Measurements from ENCODE around the gene PADI4. TPM values are rescaled to one million over a fixed set of nuclear protein-coding genes. Genes with fewer than 3 reads are reported as not detected.

The PADI4 gene
- total RNA-seq, 1 experiment from 2014 or later, result 0.26 TPM

DNA sequence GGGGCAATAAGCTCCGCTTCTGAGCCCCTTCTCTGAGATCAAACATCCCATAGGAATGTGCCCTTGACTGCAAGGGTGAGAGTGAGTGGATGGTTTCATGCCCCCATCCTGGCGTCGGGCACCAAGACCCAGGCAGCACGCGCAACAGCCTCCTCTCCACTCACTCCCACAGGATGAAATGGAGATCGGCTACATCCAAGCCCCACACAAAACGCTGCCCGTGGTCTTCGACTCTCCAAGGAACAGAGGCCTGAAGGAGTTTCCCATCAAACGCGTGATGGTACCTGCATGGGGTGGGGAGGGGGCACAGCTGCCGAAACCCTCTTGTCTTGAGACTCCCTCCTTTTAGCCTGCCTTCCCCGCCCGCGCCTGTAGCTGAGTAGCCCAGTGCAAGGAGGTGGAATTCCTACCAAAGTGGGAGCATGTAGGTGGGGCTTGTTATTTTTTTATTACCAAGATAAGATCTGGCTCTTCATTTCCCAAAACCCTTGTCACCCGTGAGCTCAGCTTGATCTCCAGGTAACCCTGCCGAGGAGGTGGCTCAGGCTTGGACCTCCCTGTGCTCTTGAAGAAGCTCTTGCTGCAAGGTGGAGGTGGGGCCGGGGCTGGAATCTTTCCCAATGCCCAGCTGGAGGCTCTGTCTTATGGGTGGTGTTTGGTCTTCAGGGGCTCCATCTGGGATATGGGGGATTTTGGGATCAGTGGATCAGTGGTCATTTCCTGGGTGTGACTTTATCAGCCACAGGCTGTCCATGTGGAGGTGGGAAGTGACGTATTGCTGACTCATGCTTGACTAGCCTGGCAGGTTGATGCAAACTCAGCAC lies 40.0 kb downstream of the PADI4 start:
- Mint-ChIP-seq H3K9me3 (peaks cover 14% of the 10 kb centered on the region), H3K27ac (no peak overlapping the region; the same call in 1 of the 2 replicates), H3K36me3 (peaks cover 7% of the 10 kb centered on the region; the same call in 1 of the 2 replicates), H3K27me3 (ENCODE audit: low read depth) (peaks cover 3% of the 10 kb centered on the region; the same call in 1 of the 2 replicates), H3K4me1 (peaks cover 4% of the 10 kb centered on the region; the same call in 1 of the 2 replicates), H3K4me3 (no peak overlapping the region)
- TF ChIP-seq SP1 (CRISPR knock-in tag; conservative IDR thresholded peaks at IDR 0.05) (no peak), JAZF1 (CRISPR knock-in tag; IDR thresholded peaks at IDR 0.05) (no peak), SMAD3 (CRISPR knock-in tag; IDR thresholded peaks at IDR 0.05; ENCODE audit: borderline replicate concordance) (no peak), OVOL2 (CRISPR knock-in tag; IDR thresholded peaks at IDR 0.05; ENCODE audit: borderline replicate concordance) (no peak), KAT7 (CRISPR knock-in tag; IDR thresholded peaks at IDR 0.05; ENCODE audit: borderline replicate concordance) (no peak), ZBTB21 (CRISPR knock-in tag; IDR thresholded peaks at IDR 0.05; ENCODE audit: borderline replicate concordance) (no peak), MYBL2 (CRISPR knock-in tag; IDR thresholded peaks at IDR 0.05) (no peak), CREM (CRISPR knock-in tag; IDR thresholded peaks at IDR 0.05) (no peak)
- TF ChIP-seq, protein P1, sequence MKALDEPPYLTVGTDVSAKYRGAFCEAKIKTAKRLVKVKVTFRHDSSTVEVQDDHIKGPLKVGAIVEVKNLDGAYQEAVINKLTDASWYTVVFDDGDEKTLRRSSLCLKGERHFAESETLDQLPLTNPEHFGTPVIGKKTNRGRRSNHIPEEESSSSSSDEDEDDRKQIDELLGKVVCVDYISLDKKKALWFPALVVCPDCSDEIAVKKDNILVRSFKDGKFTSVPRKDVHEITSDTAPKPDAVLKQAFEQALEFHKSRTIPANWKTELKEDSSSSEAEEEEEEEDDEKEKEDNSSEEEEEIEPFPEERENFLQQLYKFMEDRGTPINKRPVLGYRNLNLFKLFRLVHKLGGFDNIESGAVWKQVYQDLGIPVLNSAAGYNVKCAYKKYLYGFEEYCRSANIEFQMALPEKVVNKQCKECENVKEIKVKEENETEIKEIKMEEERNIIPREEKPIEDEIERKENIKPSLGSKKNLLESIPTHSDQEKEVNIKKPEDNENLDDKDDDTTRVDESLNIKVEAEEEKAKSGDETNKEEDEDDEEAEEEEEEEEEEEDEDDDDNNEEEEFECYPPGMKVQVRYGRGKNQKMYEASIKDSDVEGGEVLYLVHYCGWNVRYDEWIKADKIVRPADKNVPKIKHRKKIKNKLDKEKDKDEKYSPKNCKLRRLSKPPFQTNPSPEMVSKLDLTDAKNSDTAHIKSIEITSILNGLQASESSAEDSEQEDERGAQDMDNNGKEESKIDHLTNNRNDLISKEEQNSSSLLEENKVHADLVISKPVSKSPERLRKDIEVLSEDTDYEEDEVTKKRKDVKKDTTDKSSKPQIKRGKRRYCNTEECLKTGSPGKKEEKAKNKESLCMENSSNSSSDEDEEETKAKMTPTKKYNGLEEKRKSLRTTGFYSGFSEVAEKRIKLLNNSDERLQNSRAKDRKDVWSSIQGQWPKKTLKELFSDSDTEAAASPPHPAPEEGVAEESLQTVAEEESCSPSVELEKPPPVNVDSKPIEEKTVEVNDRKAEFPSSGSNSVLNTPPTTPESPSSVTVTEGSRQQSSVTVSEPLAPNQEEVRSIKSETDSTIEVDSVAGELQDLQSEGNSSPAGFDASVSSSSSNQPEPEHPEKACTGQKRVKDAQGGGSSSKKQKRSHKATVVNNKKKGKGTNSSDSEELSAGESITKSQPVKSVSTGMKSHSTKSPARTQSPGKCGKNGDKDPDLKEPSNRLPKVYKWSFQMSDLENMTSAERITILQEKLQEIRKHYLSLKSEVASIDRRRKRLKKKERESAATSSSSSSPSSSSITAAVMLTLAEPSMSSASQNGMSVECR (CRISPR knock-in tag; IDR thresholded peaks at IDR 0.05; ENCODE audit: borderline replicate concordance), result no peak
- TF ChIP-seq, protein P2, sequence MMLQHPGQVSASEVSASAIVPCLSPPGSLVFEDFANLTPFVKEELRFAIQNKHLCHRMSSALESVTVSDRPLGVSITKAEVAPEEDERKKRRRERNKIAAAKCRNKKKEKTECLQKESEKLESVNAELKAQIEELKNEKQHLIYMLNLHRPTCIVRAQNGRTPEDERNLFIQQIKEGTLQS (CRISPR knock-in tag; conservative IDR thresholded peaks at IDR 0.05), result no peak
- ChIA-PET POLR2A (no interaction called here), CTCF (interaction anchor here (0.6 to 1.2 kb wide), 4 partner anchors 12 to 1514 kb away, joined by 3 to 5 read pairs (median 3); no protein-coding TSS in a partner anchor)
- ATAC-seq (no peak), DNase-seq (ENCODE audit: low spot score) (no peak)

DNA sequence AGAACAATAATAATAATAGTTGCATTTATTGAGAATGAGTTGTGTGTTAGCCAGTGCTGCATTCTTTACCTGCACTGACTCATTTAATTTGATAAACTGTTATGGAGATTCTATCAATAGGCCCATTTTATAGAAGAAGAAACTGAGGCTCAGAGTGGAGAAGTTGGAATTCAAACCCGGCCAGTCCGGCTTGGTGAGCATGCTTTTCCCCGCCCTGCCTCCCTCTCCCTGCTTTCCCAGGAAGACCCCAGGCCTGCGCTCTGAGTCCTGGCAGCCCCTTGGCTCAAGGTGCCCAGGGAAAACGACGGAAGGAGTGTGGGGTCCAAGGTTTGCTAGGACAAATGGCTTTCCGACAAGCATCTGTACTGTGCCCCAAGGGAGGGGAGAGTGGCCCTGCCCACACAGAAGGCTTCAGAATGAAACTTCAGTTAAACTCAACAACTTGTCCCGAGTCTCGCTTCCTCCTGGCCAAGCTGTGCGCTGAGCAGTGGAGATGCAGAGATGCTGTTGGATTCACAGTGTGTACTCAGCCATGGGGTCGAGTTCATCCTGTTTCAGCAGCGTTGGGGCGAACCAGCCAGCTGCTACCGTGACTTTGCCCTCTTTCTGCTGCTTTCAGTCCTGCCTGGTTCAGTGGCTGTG lies 40.7 kb downstream of the PADI4 start:
- ATAC-seq, result no peak
- POLR2A ChIA-PET, result no interaction called here
- Mint-ChIP-seq H3K36me3 (peaks cover 3% of the 10 kb centered on the region; the same call in 1 of the 2 replicates), H3K27me3 (ENCODE audit: low read depth) (peaks cover 3% of the 10 kb centered on the region; the same call in 1 of the 2 replicates), H3K9me3 (peaks cover 10% of the 10 kb centered on the region), H3K27ac (no peak overlapping the region), H3K4me3 (no peak overlapping the region), H3K4me1 (peaks cover 4% of the 10 kb centered on the region; the same call in 1 of the 2 replicates)
- no peak for DNase-seq (ENCODE audit: low spot score)
- CTCF ChIA-PET, result interaction anchor here (1.0 kb wide), 1 partner anchor 223 kb away, joined by 3 read pairs; no protein-coding TSS in a partner anchor
- TF ChIP-seq HMGA2 (CRISPR knock-in tag; IDR thresholded peaks at IDR 0.05) (no peak), KAT7 (CRISPR knock-in tag; IDR thresholded peaks at IDR 0.05; ENCODE audit: borderline replicate concordance) (no peak), NR2C2 (CRISPR knock-in tag; IDR thresholded peaks at IDR 0.05) (no peak), FOXP1 (CRISPR knock-in tag; IDR thresholded peaks at IDR 0.05; ENCODE audit: borderline replicate concordance) (no peak), ZNF416 (CRISPR knock-in tag; IDR thresholded peaks at IDR 0.05) (no peak), ZNF138 (CRISPR knock-in tag; conservative IDR thresholded peaks at IDR 0.05) (no peak), MYBL2 (CRISPR knock-in tag; IDR thresholded peaks at IDR 0.05) (no peak), NFYB (CRISPR knock-in tag; conservative IDR thresholded peaks at IDR 0.05; ENCODE audit: low read depth) (no peak), CREM (CRISPR knock-in tag; IDR thresholded peaks at IDR 0.05) (no peak), JUN (CRISPR knock-in tag; IDR thresholded peaks at IDR 0.05) (no peak), ZNF121 (CRISPR knock-in tag; IDR thresholded peaks at IDR 0.05) (no peak)
- TF ChIP-seq, protein P3, sequence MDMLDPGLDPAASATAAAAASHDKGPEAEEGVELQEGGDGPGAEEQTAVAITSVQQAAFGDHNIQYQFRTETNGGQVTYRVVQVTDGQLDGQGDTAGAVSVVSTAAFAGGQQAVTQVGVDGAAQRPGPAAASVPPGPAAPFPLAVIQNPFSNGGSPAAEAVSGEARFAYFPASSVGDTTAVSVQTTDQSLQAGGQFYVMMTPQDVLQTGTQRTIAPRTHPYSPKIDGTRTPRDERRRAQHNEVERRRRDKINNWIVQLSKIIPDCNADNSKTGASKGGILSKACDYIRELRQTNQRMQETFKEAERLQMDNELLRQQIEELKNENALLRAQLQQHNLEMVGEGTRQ (CRISPR knock-in tag; IDR thresholded peaks at IDR 0.05), result no peak
- TF ChIP-seq, protein P4, sequence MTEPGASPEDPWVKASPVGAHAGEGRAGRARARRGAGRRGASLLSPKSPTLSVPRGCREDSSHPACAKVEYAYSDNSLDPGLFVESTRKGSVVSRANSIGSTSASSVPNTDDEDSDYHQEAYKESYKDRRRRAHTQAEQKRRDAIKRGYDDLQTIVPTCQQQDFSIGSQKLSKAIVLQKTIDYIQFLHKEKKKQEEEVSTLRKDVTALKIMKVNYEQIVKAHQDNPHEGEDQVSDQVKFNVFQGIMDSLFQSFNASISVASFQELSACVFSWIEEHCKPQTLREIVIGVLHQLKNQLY (CRISPR knock-in tag; IDR thresholded peaks at IDR 0.05), result no peak
- TF ChIP-seq, protein P5, sequence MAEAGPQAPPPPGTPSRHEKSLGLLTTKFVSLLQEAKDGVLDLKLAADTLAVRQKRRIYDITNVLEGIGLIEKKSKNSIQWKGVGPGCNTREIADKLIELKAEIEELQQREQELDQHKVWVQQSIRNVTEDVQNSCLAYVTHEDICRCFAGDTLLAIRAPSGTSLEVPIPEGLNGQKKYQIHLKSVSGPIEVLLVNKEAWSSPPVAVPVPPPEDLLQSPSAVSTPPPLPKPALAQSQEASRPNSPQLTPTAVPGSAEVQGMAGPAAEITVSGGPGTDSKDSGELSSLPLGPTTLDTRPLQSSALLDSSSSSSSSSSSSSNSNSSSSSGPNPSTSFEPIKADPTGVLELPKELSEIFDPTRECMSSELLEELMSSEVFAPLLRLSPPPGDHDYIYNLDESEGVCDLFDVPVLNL (CRISPR knock-in tag; IDR thresholded peaks at IDR 0.05; ENCODE audit: borderline replicate concordance, low read depth), result no peak
- TF ChIP-seq, protein P6, sequence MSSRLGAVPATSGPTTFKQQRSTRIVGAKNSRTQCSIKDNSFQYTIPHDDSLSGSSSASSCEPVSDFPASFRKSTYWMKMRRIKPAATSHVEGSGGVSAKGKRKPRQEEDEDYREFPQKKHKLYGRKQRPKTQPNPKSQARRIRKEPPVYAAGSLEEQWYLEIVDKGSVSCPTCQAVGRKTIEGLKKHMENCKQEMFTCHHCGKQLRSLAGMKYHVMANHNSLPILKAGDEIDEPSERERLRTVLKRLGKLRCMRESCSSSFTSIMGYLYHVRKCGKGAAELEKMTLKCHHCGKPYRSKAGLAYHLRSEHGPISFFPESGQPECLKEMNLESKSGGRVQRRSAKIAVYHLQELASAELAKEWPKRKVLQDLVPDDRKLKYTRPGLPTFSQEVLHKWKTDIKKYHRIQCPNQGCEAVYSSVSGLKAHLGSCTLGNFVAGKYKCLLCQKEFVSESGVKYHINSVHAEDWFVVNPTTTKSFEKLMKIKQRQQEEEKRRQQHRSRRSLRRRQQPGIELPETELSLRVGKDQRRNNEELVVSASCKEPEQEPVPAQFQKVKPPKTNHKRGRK (CRISPR knock-in tag; IDR thresholded peaks at IDR 0.05; ENCODE audit: borderline replicate concordance), result no peak
